H9 (cell line): Measurements from ENCODE around the gene SPATA18. TPM values are rescaled to one million over a fixed set of nuclear protein-coding genes. Genes with fewer than 3 reads are reported as not detected.

Source experiments
- DNase-seq: peaks from one replicate; pipeline ENCODE4 v3.0.0-alpha.2; 2017
- H2AFZ ChIP-seq: one replicate; pipeline ENCODE4 v1.6.1; 2013; ENCODE audit warnings: mild to moderate bottlenecking, low read length, control low read depth, moderate library complexity
- H2AK5ac ChIP-seq: 2 replicates; pipeline ENCODE4 v1.6.1; 2013; ENCODE audit warnings: low read length, control low read depth, mixed read lengths; ENCODE audit not compliant: insufficient read length
- H2BK120ac ChIP-seq: one replicate; pipeline ENCODE4 v1.6.1; 2013; ENCODE audit warnings: low read depth, mild to moderate bottlenecking, low read length, control low read depth, inconsistent platforms; ENCODE audit not compliant: poor library complexity, severe bottlenecking
- H2BK12ac ChIP-seq: 2 replicates; pipeline ENCODE4 v1.6.1; 2013; ENCODE audit warnings: low read length, control low read depth, mixed read lengths, low read depth; ENCODE audit not compliant: insufficient read length
- H2BK15ac ChIP-seq: 2 replicates; pipeline ENCODE4 v1.6.1; 2013; ENCODE audit warnings: low read depth, low read length, control low read depth
- H2BK20ac ChIP-seq: one replicate; pipeline ENCODE4 v1.6.1; 2013; ENCODE audit warnings: low read depth, mild to moderate bottlenecking, low read length, control low read depth, inconsistent platforms; ENCODE audit not compliant: poor library complexity, severe bottlenecking
- H2BK5ac ChIP-seq: 2 replicates; pipeline ENCODE4 v1.6.1; 2013; ENCODE audit warnings: low read length, control low read depth, mixed read lengths; ENCODE audit not compliant: insufficient read length
- H3K14ac ChIP-seq: 2 replicates; pipeline ENCODE4 v1.6.1; 2013; ENCODE audit warnings: low read length, control low read depth; ENCODE audit not compliant: insufficient read depth
- H3K18ac ChIP-seq: 2 replicates; pipeline ENCODE4 v1.6.1; 2013; ENCODE audit warnings: low read depth, mild to moderate bottlenecking, mixed read lengths, low read length, control low read depth; ENCODE audit not compliant: insufficient read length
- H3K23ac ChIP-seq: 2 replicates; pipeline ENCODE4 v1.6.1; 2013; ENCODE audit warnings: low read length, control low read depth, mixed read lengths, low read depth; ENCODE audit not compliant: insufficient read length
- H3K23me2 ChIP-seq: 2 replicates; pipeline ENCODE4 v1.6.1; 2013; ENCODE audit warnings: low read depth, mild to moderate bottlenecking, mixed read lengths, low read length, control low read depth; ENCODE audit not compliant: insufficient read length, poor library complexity, severe bottlenecking
- H3K27ac ChIP-seq: 2 replicates; pipeline ENCODE4 v1.5.1; 2013; ENCODE audit warnings: low read length, control low read depth, mixed read lengths, low read depth; ENCODE audit not compliant: insufficient read length
- H3K27me3 ChIP-seq: 2 replicates; pipeline ENCODE4 v1.6.1; 2013; ENCODE audit warnings: low read length, control low read depth, inconsistent platforms; ENCODE audit not compliant: insufficient read depth
- H3K4ac ChIP-seq: 2 replicates; pipeline ENCODE4 v1.6.1; 2013; ENCODE audit warnings: low read depth, mild to moderate bottlenecking, control low read depth, inconsistent platforms, low read length, moderate library complexity
- H3K4me1 ChIP-seq: 2 replicates; pipeline ENCODE4 v1.6.1; 2013; ENCODE audit warnings: low read length, control low read depth, inconsistent platforms; ENCODE audit not compliant: insufficient read depth
- H3K4me2 ChIP-seq: 2 replicates; pipeline ENCODE4 v1.6.1; 2013; ENCODE audit warnings: low read length, control low read depth, mixed read lengths; ENCODE audit not compliant: insufficient read length, insufficient read depth
- H3K56ac ChIP-seq: 2 replicates; pipeline ENCODE4 v1.6.1; 2013; ENCODE audit warnings: low read depth, mild to moderate bottlenecking, mixed read lengths, low read length, control low read depth; ENCODE audit not compliant: insufficient read length
- H3K79me1 ChIP-seq: 2 replicates; pipeline ENCODE4 v1.6.1; 2013; ENCODE audit warnings: low read depth, mild to moderate bottlenecking, moderate library complexity, low read length, control low read depth, inconsistent platforms; ENCODE audit not compliant: insufficient read depth, poor library complexity, severe bottlenecking
- H3K79me2 ChIP-seq: 2 replicates; pipeline ENCODE4 v1.6.1; 2013; ENCODE audit warnings: low read length, control low read depth, inconsistent platforms; ENCODE audit not compliant: insufficient read depth
- H3K9ac ChIP-seq: 2 replicates; pipeline ENCODE4 v1.6.1; 2013; ENCODE audit warnings: low read length, control low read depth, mixed read lengths; ENCODE audit not compliant: insufficient read length; ENCODE audit errors: extremely low read depth
- H3K9me3 ChIP-seq: one replicate; pipeline ENCODE4 v1.6.1; 2013; ENCODE audit warnings: low read depth, low read length, inconsistent platforms; ENCODE audit not compliant: control insufficient read depth
- H3T11ph ChIP-seq: one replicate; pipeline ENCODE4 v1.6.1; 2013; ENCODE audit warnings: mild to moderate bottlenecking, low read length, control low read depth, inconsistent platforms
- H4K20me1 ChIP-seq: one replicate; pipeline ENCODE4 v1.6.1; 2013; ENCODE audit not compliant: control insufficient read depth, insufficient read length, insufficient read depth
- H4K5ac ChIP-seq: 2 replicates; pipeline ENCODE4 v1.6.1; 2013; ENCODE audit warnings: low read depth, mild to moderate bottlenecking, mixed read lengths, low read length, control low read depth; ENCODE audit not compliant: insufficient read length
- H4K8ac ChIP-seq: replicated peaks from 2 replicates; pipeline ENCODE4 v1.6.1; 2013; ENCODE audit warnings: low read length, control low read depth, mixed read lengths, low read depth; ENCODE audit not compliant: insufficient read length
- H4K91ac ChIP-seq: 2 replicates; pipeline ENCODE4 v1.6.1; 2013; ENCODE audit warnings: low read depth, mild to moderate bottlenecking, moderate library complexity, mixed read lengths, low read length, control low read depth; ENCODE audit not compliant: insufficient read length
- H3K27ac Mint-ChIP-seq, 3 experiments: 2 replicates in 2 of 3; 3 replicates in 1 of 3; pipeline ENCODE4 v1.8.0; 2020 to 2021; ENCODE audit warnings: mixed read lengths in 3 of 3, mild to moderate bottlenecking in 1 of 3, moderate library complexity in 1 of 3
- H3K27me3 Mint-ChIP-seq: 2 replicates; pipeline ENCODE4 v1.8.0; 2021; ENCODE audit warnings: low read depth, mild to moderate bottlenecking, moderate library complexity, mixed read lengths
- H3K36me3 Mint-ChIP-seq, 3 experiments: 2 replicates in 2 of 3; 3 replicates in 1 of 3; pipeline ENCODE4 v1.8.0; 2020 to 2021; ENCODE audit warnings: low read depth in 3 of 3, mixed read lengths in 3 of 3; ENCODE audit not compliant: insufficient read depth in 1 of 3
- H3K4me1 Mint-ChIP-seq, 2 experiments: 2 replicates each; pipeline ENCODE4 v1.8.0; 2020; ENCODE audit warnings: mixed read lengths in 2 of 2
- H3K4me3 Mint-ChIP-seq, 2 experiments: 2 replicates in 1 of 2; 3 replicates in 1 of 2; pipeline ENCODE4 v1.8.0; 2020 to 2021; ENCODE audit warnings: mild to moderate bottlenecking in 2 of 2, mixed read lengths in 2 of 2, moderate library complexity in 1 of 2
- H3K9me3 Mint-ChIP-seq, 2 experiments: 2 replicates in 1 of 2; 3 replicates in 1 of 2; pipeline ENCODE4 v1.8.0; 2020; ENCODE audit warnings: mild to moderate bottlenecking in 2 of 2, mixed read lengths in 2 of 2, moderate library complexity in 1 of 2
- CTCF ChIP-seq: fragments of 200-600 bp; sonication (generic); conservative IDR thresholded peaks from 3 replicates; pipeline ENCODE4 v1.8.0; 2021; ENCODE audit warnings: antibody characterized with exemption, mild to moderate bottlenecking
- WGBS: extraction: QIAGEN DNeasy Blood & Tissue Kit; methylation state at CpG from one replicate; pipeline ENCODE4 v1.1.7; 2013; ENCODE audit warnings: missing lambda C conversion rate, low lambda C conversion rate, mixed read lengths; ENCODE audit not compliant: insufficient read length; ENCODE audit errors: extremely low coverage; 5-methylcytosine and 5-hydroxymethylcytosine counted together
- total RNA-seq: library from RNA; stranded (reverse); gene quantifications from 2 replicates; pipeline ENCODE4 v1.2.1, GENCODE V29; 2021

Gene SPATA18
- total RNA-seq, 1 experiment from 2014 or later = 3.9 TPM

- Histone ChIP-seq H2AFZ (no peak overlapping the region), H3T11ph (no peak overlapping the region), H2BK12ac (no peak overlapping the region), H2BK20ac (no peak overlapping the region), H3K18ac (no peak overlapping the region), H2BK5ac (no peak overlapping the region), H2BK120ac (no peak overlapping the region), H3K27ac (no peak overlapping the region), H4K91ac (no peak overlapping the region), H3K56ac (no peak overlapping the region), H3K4me1 (no peaks in the 10 kb centered on the region), H4K5ac (no peak overlapping the region), H4K8ac (no peak overlapping the region), H3K79me2 (no peaks in the 10 kb centered on the region), H2AK5ac (no peak overlapping the region), H4K20me1 (no peaks in the 10 kb centered on the region), H3K23ac (no peak overlapping the region), H3K9ac (no peak overlapping the region), H3K4ac (no peak overlapping the region), H2BK15ac (no peak overlapping the region), H3K79me1 (no peaks in the 10 kb centered on the region), H3K23me2 (no peaks in the 10 kb centered on the region), H3K4me2 (no peak overlapping the region), H3K27me3 (no peaks in the 10 kb centered on the region), H3K14ac (no peak overlapping the region), H3K9me3 (no peaks in the 10 kb centered on the region)
- TF ChIP-seq CTCF = no peak
- Mint-ChIP-seq H3K27ac (no peak overlapping the region), H3K36me3 (no peaks in the 10 kb centered on the region), H3K4me3 (no peak overlapping the region), H3K9me3 (peaks cover 0 to 3% of the 10 kb centered on the region in 2 experiments; a peak in 2 of 5 replicates), H3K27me3 (no peaks in the 10 kb centered on the region), H3K4me1 (peaks cover 0 to 3% of the 10 kb centered on the region in 2 experiments; a peak in 3 of 4 replicates)
- WGBS = no CpG with 5 or more reads among the region's 5 CpGs
- DNase-seq = no peak
Measured at GRCh38 chr4:52106660-52107059, 55.6 kb downstream of the SPATA18 start.
